Measurements from ENCODE around the gene C5. TPM values are rescaled to one million over a fixed set of nuclear protein-coding genes. Genes with fewer than 3 reads are reported as not detected.
"Not testable (repeated sequence)": the region's sequence is repeated elsewhere in the genome, so short reads cannot be mapped to it uniquely, and the experiment has no call there.

The C5 gene
- total RNA-seq, 3 donors from 2014 or later (not counting 1 experiment from before 2014, with no cell fraction given): 1.5 to 2.0 (median 1.5) TPM

GRCh38 chr9:121038804-121039203 lies 11.3 kb downstream of the C5 start:
- H3K27me3 Mint-ChIP-seq (ENCODE audit: low read depth in 2 of 2): no peaks in the 10 kb centered on the region
- H3K27ac ChIP-seq (ENCODE audit: low read length): no peak overlapping the region
- no peaks in the 10 kb centered on the region for H3K4me1 ChIP-seq (ENCODE audit: control insufficient read depth, insufficient read depth, low read length)
- no peaks in the 10 kb centered on the region for H3K36me3 ChIP-seq (ENCODE audit: control insufficient read depth, insufficient read depth, low read length)
- no peak overlapping the region for H3K27ac Mint-ChIP-seq
- DNase-seq: no peak
- no peak overlapping the region for H3K4me3 Mint-ChIP-seq
- intact Hi-C loops (cut with micrococcal nuclease): no loop called here
- TF ChIP-seq CTCF (IDR thresholded peaks at IDR 0.05): no peak
- no peaks in the 10 kb centered on the region for H3K4me1 Mint-ChIP-seq
- no peak overlapping the region for H3K4me3 ChIP-seq (ENCODE audit: low read length)
- no peak for ATAC-seq
- H3K9me3 Mint-ChIP-seq: no peaks in the 10 kb centered on the region
- H3K27me3 ChIP-seq (ENCODE audit: control insufficient read depth, insufficient read depth, low read length): no peaks in the 10 kb centered on the region
- H3K36me3 Mint-ChIP-seq: no peaks in the 10 kb centered on the region
- no peaks in the 10 kb centered on the region for H3K9me3 ChIP-seq (ENCODE audit: control insufficient read depth, insufficient read depth, low read length)

GRCh38 chr9:121038362-121038761 lies 11.7 kb downstream of the C5 start:
- Histone ChIP-seq H3K27me3 (ENCODE audit: control insufficient read depth, insufficient read depth, low read length) (no peaks in the 10 kb centered on the region), H3K4me1 (ENCODE audit: control insufficient read depth, insufficient read depth, low read length) (no peaks in the 10 kb centered on the region), H3K9me3 (ENCODE audit: control insufficient read depth, insufficient read depth, low read length) (no peaks in the 10 kb centered on the region), H3K27ac (ENCODE audit: low read length) (no peak overlapping the region), H3K36me3 (ENCODE audit: control insufficient read depth, insufficient read depth, low read length) (no peaks in the 10 kb centered on the region), H3K4me3 (ENCODE audit: low read length) (no peak overlapping the region)
- no peaks in the 10 kb centered on the region for H3K27me3 Mint-ChIP-seq (ENCODE audit: low read depth in 2 of 2)
- intact Hi-C loops (cut with micrococcal nuclease): no loop called here
- H3K4me1 Mint-ChIP-seq: no peaks in the 10 kb centered on the region
- TF ChIP-seq CTCF (IDR thresholded peaks at IDR 0.05): no peak
- no peak overlapping the region for H3K4me3 Mint-ChIP-seq
- no peak overlapping the region for H3K27ac Mint-ChIP-seq
- 92% methylated on average over 2 of the region's 2 CpGs for WGBS (ENCODE audit: insufficient coverage)
- no peaks in the 10 kb centered on the region for H3K9me3 Mint-ChIP-seq
- DNase-seq (no peak), ATAC-seq (no peak)
- no peaks in the 10 kb centered on the region for H3K36me3 Mint-ChIP-seq

- H3K4me1 Mint-ChIP-seq; H3K9me3 Mint-ChIP-seq; H3K4me3 ChIP-seq (ENCODE audit: low read length); H3K36me3 Mint-ChIP-seq; H3K4me1 ChIP-seq (ENCODE audit: control insufficient read depth, insufficient read depth, low read length); intact Hi-C loops (cut with micrococcal nuclease); H3K4me3 Mint-ChIP-seq; ATAC-seq; H3K27ac ChIP-seq (ENCODE audit: low read length); H3K36me3 ChIP-seq (ENCODE audit: control insufficient read depth, insufficient read depth, low read length); H3K27ac Mint-ChIP-seq; H3K9me3 ChIP-seq (ENCODE audit: control insufficient read depth, insufficient read depth, low read length); DNase-seq; H3K27me3 ChIP-seq (ENCODE audit: control insufficient read depth, insufficient read depth, low read length); H3K27me3 Mint-ChIP-seq (ENCODE audit: low read depth in 2 of 2): not testable (repeated sequence)
Observed at GRCh38 chr9:121035717-121036116, 14.4 kb downstream of the C5 start.

GRCh38 chr9:121034529-121034928 lies 15.5 kb downstream of the C5 start:
- Histone ChIP-seq H3K4me3 (ENCODE audit: low read length) (no peak overlapping the region), H3K27me3 (ENCODE audit: control insufficient read depth, insufficient read depth, low read length) (no peaks in the 10 kb centered on the region), H3K27ac (ENCODE audit: low read length) (no peak overlapping the region), H3K4me1 (ENCODE audit: control insufficient read depth, insufficient read depth, low read length) (no peaks in the 10 kb centered on the region), H3K36me3 (ENCODE audit: control insufficient read depth, insufficient read depth, low read length) (no peaks in the 10 kb centered on the region), H3K9me3 (ENCODE audit: control insufficient read depth, insufficient read depth, low read length) (no peaks in the 10 kb centered on the region)
- intact Hi-C loops (cut with micrococcal nuclease): no loop called here
- 86% methylated on average over 2 of the region's 2 CpGs for WGBS (ENCODE audit: insufficient coverage)
- ATAC-seq (no peak), DNase-seq (no peak)
- Mint-ChIP-seq H3K9me3 (no peaks in the 10 kb centered on the region), H3K27me3 (ENCODE audit: low read depth in 2 of 2) (no peaks in the 10 kb centered on the region), H3K27ac (no peak overlapping the region), H3K4me3 (no peak overlapping the region), H3K36me3 (no peaks in the 10 kb centered on the region), H3K4me1 (no peaks in the 10 kb centered on the region)
- TF ChIP-seq CTCF (IDR thresholded peaks at IDR 0.05): no peak

Measured in natural killer cell (primary cell).